Suprapubic skin (tissue), 3 donors: ENCODE results near the gene TMOD4.

Source experiments
- EP300 ChIP-seq: sonication (generic); formaldehyde crosslinking; IDR thresholded peaks from one replicate; pipeline ENCODE4 v1.6.1; 2017; ENCODE audit warnings: antibody characterized with exemption
- TF ChIP-seq, protein P1 (sequence below), 2 donors: fragments of 200-600 bp in 1 of 2; fragments of 450-650 bp in 1 of 2; sonication (generic) in 1 of 2; IDR thresholded peaks; one replicate each; pipeline ENCODE4 v1.5.1; 2016 to 2019; ENCODE audit warnings: antibody characterized with exemption in 2 of 2, mild to moderate bottlenecking in 1 of 2, moderate library complexity in 1 of 2

DNA sequence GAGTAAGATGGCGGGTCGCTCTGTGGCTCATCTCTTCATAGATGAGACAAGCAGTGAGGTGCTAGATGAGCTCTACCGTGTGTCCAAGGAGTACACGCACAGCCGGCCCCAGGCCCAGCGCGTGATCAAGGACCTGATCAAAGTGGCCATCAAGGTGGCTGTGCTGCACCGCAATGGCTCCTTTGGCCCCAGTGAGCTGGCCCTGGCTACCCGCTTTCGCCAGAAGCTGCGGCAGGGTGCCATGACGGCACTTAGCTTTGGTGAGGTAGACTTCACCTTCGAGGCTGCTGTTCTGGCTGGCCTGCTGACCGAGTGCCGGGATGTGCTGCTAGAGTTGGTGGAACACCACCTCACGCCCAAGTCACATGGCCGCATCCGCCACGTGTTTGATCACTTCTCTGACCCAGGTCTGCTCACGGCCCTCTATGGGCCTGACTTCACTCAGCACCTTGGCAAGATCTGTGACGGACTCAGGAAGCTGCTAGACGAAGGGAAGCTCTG is 17.0 kb downstream of the TMOD4 start:
- TF ChIP-seq, protein P1, sequence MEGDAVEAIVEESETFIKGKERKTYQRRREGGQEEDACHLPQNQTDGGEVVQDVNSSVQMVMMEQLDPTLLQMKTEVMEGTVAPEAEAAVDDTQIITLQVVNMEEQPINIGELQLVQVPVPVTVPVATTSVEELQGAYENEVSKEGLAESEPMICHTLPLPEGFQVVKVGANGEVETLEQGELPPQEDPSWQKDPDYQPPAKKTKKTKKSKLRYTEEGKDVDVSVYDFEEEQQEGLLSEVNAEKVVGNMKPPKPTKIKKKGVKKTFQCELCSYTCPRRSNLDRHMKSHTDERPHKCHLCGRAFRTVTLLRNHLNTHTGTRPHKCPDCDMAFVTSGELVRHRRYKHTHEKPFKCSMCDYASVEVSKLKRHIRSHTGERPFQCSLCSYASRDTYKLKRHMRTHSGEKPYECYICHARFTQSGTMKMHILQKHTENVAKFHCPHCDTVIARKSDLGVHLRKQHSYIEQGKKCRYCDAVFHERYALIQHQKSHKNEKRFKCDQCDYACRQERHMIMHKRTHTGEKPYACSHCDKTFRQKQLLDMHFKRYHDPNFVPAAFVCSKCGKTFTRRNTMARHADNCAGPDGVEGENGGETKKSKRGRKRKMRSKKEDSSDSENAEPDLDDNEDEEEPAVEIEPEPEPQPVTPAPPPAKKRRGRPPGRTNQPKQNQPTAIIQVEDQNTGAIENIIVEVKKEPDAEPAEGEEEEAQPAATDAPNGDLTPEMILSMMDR (IDR thresholded peaks at IDR 0.05): no peak
- TF ChIP-seq EP300: no peak
